ENCODE results near the gene CYB5B.

The CYB5B gene

DNA sequence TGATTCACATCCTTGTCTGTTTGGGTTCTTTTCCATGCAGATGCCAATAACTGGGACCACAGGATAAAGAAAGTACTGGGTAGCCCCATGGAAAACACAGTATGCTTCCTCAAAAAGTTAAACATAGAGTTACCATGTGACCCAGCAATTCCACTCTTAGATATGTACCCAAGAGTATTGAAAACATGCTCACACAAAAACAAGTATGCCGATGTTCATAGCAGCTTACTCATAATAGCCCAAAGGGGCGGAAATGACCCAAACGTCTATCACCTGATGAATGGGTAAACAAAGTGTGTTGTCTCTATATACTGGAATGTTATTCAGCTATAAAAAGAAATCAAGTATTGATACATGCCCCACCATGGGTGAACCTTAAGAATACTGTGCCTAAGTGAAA lies 55.4 kb downstream of the CYB5B start:
- intact Hi-C loops (cut with DNase I): no loop called here
- DNase-seq: no peak

DNA sequence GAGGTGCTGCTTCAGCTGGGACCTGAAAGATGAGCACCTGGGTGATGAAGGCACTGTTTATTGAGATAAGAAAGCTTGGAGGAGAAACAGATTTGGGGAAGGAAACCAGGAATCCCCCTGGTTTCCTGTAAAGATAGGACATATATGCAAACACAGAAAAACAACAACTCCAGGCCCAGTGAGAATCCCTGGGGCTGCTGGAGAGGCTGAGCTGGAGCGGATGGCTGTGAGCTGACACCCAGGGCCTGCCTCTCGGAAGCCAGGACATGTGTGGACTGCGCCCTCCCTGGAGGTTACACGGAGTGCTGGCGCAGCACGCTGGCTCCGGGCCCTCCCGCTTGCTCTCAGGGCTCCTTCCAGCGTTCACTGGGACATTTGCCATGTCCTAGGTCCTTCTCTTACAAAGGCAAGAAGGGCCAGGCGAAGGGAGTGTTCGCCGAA lies 57.5 kb downstream of the CYB5B start:
- peak; percentile 55 to 94 (median 65) for DNase-seq
- intact Hi-C loops (cut with DNase I): loop anchor here (2.0 kb wide), 1 partner anchor 85 kb away; no protein-coding TSS in a partner anchor

DNA sequence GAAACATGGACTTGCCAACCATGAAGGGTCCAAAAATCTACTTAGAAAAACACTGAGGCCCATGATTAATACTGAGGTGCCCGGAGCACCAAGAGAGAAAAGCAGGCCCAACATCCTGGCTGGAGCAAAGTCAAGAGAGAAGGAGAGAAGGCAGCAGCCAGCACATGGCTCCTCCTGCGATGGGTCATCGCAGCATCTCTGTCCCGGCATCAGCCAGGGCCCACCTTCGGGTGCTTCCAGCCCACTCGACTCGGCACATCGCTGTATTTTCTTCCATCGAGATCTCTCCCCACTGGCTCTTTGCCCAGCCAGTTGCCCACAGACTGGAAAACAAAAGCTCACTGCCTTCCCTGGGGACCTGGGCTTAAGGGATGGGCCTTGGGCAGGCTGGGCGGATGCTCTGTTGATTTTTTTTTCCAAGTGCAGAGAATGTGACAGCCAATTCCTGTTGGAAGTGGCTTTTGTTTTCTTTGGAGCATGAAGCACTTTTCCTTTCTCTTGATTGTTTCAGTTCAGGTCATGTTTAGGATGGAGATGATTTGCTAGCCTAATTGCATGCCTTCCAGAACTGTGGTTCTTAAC lies 58.1 kb downstream of the CYB5B start:
- peak in 2 of 10 donors; percentile 23 to 26 for DNase-seq
- intact Hi-C loops (cut with DNase I): loop anchor here (2.0 kb wide), 1 partner anchor 86 kb away; no protein-coding TSS in a partner anchor

DNA sequence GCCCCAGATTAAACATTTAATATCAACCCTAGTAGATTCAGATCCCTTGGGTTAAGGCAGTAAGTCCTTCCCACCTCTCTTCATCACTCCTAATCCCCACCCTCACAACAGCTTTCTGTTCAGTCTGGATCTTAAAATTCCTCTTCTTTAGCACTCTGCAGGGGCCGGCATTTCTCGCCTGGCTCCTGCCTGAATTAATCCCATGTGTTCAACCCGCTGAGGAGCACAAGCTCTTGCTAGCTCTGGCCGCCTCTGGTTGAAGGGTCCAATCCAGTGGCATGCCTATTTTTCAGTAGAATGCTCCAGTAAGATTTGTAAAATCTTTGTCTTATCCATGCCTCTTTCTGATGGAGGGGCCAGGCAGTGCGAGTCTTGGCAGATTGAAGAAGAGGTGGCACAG lies 59.2 kb downstream of the CYB5B start:
- intact Hi-C loops (cut with DNase I): loop anchor here (2.0 kb wide), 1 partner anchor 87 kb away; no protein-coding TSS in a partner anchor
- no peak for DNase-seq

DNA sequence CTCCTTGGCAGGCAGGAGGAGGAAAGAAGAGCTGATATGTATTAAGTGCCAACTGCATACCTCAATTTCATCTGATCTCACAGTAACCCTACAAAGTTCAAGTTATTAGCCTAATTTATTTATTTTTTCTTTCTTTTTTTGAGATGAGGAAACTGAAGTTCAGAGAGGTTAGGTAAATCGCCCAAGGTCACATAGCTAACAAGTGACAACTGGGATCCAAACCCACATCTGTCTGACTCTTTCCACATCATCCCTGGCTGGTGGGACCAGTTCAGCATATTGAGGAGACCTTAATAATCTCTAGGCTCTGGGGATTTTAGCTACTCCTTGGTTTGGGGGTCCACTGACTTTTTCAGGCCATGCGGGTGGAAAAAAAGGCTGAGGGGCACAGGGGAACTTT lies 60.9 kb downstream of the CYB5B start:
- DNase-seq: no peak
- intact Hi-C loops (cut with DNase I): no loop called here

DNA sequence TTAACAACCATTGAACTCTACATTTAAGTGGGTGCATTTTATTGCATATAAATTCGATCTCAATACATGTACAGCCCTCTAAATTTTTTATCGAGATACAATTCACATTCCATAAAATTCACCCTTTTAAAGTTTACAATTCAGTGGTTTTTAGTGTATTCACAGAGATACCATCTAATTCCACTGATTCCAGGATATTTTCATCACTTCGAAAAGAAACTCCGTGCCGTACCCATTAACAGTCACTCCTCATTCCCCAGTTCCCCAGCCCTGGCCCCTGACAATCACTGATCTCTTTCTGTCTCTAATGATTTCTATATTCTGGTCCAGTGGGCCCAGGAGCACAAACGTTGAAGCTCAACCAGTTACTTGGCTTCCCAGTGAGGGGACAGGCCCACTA lies 61.4 kb downstream of the CYB5B start:
- intact Hi-C loops (cut with DNase I): no loop called here
- DNase-seq: no peak

DNA sequence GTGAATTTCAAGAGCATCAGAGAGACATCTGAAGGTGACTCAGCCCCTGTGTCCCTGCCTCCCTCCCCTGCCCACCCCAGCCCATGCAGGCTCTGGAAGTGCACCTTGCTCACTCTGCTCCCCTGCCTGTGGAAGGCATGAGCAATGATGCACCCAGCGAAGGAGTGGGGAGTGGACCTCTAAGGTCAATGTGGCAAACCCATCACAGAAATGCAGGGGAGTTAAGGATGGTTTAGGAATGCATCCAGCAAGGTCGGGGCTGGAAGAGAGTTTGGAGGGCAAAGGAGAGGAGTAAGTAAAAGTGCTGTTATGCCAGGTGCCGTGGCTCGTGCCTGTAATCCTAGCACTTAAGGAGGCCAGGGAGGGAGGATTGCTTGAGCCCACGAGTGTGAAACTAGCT lies 61.9 kb downstream of the CYB5B start:
- no peak for DNase-seq
- intact Hi-C loops (cut with DNase I): no loop called here

DNA sequence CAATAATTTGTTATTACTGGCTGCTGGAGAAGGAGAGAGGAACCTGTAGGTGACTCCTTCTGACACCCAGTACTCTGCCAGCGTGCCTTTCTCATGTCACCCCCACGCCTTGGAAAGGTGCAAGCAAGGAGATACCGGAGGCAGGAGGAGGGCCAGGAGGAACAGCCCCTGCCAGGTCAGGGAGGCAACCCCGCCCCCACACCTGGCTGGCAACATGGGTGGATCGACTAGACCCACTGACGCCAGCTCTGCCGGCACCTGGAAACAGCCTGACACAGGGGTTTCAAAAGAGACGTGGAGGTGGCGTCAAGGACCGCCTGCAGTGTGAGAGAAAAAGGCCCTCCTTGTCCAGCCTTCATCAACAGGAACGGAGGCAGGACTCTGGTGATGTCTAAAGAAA lies 62.3 kb downstream of the CYB5B start:
- intact Hi-C loops (cut with DNase I): no loop called here
- DNase-seq: no peak

DNA sequence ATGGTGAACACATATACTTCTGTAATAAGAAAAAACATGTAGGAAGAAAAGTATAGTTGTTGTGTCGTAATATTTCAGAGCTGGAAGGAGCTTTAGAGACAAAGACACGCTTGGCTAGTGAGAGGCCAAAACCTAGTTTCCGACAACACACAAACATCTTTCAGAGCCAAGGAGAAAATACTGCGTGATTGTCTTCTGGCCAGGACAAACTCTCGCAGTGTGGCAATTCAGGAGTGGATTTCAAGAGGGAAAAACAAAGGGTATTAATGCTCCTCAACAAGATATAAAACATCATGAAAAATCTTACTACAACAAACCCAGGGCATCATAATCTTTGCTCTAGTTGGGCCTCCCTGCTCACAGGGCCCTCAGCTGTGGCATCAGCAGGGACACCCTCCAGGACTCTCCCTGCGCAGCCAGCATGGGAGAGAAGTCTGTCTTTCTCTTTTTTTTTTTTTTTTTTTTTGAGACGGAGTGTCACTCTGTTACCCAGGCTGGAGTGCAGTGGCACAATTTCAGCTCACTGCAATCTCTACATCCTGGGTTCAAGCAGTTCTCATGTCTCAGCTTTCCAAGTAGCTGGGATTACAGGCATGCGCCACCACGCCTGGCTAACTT lies 66.4 kb downstream of the CYB5B start:
- peak in 1 of 10 donors; percentile 26 for DNase-seq
- intact Hi-C loops (cut with DNase I): no loop called here

DNA sequence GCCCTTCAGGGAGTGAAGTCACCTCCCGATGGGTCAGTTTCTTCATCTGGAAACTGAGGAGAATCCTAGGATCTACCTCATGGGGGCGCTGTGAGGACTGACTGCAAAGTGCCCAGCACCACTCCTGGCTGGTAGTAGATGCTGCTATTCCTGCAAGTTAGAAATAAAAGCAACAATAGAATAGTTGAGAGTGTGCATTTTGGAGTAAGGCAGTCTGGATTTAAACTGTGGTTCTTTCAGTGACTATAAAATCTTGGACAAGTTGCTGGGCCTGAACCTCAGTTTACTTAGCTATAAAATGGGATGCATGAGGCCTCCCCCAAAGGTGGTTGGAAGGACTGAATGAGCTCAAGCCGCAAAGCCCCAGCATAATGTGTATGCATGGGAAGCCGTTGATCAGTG lies 70.6 kb downstream of the CYB5B start:
- intact Hi-C loops (cut with DNase I): no loop called here
- DNase-seq: no peak

DNA sequence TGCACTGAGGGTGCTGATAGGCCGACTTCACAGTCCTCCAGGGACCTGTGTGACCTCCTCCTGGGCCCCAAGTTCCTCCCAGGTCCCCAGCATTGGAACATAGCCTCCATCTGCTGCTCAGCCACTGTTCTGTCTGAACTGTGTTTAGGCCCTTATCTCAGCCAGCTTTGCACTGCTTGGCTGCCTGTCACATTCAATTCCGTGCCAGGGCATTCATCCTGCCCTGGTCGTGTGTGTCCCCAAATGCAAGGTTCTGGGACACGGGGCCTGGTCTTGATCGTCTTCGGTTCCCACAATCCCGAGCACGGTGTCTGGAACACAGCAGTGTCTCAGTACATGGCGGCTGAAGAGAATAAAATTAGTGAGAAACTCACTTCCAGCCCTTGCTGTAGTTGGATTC lies 71.4 kb downstream of the CYB5B start:
- peak in 1 of 10 donors; percentile 15 for DNase-seq
- intact Hi-C loops (cut with DNase I): no loop called here

DNA sequence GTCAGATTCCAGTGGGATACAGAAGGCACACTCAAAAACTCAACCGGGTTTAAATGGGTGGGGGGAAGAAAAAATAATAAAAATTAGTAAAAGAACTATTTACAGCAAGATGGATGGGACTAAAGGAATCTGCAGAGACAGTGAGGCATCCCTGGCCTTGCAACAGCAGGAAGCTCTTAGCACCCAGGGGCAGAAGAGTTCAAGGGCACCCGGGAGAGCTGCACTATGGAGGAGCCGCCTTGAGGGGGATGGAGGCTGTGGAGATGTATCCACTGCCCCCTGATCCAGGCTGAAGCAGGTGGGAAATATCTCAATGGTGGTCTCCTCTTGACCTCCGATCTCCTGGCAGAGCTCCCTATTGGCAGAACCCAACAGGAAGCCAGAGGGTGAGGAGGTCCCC lies 72.0 kb downstream of the CYB5B start:
- no peak for DNase-seq
- intact Hi-C loops (cut with DNase I): no loop called here

DNA sequence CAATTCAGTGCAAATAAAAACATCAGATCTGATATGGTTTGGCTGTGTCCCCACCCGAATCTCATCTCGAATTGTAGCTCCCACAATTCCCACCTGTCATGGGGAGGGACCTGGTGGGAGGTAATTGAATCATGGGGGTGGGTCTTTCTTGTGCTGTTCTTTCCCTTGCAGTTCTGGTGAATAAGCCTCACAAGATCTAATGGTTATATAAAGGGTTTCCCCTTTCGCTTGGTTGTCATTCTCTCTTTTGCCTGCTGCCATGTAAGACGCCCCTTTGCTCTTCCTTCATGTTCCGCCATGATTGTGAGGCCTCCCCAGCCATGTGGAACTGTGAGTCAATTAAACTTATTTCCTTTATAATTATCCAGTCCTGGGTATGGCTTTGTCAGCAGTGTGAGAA lies 72.5 kb downstream of the CYB5B start:
- intact Hi-C loops (cut with DNase I): no loop called here
- DNase-seq: no peak

DNA sequence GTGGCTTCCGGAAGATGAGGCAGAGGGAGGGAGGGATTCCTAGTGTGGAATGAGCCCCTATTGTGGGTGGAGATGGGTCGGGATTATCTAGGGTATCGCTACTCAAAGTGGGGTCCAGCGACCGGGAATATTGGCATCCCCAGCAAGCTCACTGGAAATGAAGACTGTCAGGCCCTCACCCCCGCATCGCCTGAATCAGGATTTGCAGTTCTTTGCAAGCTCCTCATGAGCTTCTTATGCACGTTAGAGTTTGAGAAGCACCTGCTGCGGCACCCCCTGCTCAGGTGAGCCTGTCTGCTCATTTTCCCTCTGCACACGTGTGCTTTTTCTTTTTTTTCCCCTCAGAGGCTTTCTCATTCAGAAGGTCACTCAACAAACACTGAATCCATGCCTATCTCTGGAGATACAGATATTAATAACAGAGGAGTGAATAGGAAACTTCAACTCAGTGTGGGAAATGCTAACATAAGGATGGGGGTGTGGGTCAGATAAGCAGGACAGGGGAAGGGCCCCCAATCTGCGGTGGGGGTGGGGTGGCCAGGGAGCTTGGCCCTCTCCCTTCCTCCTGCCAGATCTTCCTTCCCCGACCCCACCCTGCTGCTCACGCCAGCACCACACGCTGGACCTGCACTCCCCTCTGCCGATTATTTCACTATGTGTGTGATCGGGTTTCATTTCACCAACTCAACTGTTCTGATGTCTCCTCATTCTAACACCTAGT lies 73.6 kb downstream of the CYB5B start:
- intact Hi-C loops (cut with DNase I): no loop called here
- peak in 3 of 10 donors; percentile 18 to 88 (median 24) for DNase-seq

DNA sequence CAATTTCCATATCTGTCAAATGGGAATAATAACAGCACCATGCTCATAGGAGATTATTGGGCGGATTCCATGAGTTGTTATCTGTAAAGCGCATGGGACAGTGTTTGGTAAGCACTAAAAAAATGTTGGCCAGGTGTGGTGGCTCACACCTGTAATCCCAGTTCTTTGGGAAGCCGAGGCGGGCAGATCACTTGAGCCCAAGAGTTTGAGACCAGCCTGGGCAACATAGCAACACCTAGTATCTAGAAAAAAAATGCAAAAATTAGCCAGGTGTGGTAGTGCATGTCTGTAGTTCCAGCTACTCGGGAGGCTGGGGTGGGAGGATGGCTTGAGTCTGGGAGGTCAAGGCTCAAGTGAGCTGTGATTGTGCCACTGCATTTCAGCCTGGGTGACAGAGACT lies 74.5 kb downstream of the CYB5B start:
- no peak for DNase-seq
- intact Hi-C loops (cut with DNase I): no loop called here

DNA sequence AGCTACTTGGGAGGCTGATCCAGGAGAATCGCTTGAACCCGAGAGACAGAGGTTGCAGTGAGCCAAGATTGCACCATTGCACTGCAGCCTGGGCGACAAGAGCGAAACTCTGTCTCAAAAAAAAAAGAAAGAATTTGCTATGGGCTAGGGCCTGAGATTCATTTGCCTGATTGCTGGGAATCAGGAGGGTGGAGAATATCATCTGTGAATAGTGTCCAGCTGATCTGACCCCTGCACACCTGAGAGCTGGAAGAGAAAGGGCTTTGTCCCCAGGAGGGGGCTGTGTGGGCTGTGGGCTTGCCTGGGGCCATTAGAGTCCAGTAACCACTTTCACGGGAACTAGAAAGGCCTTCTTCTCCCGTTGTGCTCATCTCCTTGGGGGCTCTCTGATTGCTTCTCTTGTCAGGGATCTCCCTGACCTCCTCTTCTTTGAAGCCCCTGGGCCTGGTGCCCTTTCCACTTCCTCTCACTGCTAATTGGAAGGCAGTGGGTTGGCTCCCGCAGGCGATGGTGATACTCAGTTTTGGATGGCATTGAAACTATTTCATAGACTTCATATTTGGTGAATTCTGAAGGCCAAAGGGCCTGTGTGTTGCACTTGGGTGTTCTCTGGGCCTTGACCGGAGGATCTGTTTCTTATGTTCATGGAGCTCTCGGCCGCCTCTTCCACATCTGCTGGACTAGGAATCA lies 75.3 kb downstream of the CYB5B start:
- peak in 1 of 10 donors; percentile 48 for DNase-seq
- intact Hi-C loops (cut with DNase I): no loop called here

DNA sequence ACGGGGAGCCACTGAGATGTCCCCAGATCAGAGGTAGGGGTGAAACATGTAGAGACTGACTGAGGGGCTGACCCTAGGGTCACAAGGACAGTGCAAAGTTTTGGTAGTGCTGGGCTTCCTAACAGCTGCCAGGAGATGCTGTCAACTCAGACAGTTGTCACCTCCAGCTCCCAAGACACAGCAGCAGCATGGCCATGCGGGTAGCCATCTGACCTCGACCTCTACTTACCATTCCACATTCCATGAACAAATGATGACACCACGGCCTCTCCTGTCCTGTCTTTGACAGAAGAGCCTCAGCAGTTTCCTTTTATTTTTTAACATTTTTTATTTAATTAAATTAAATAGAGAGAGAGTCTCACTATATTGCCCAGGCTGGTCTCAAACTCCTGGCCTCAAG lies 76.1 kb downstream of the CYB5B start:
- intact Hi-C loops (cut with DNase I): no loop called here
- no peak for DNase-seq

DNA sequence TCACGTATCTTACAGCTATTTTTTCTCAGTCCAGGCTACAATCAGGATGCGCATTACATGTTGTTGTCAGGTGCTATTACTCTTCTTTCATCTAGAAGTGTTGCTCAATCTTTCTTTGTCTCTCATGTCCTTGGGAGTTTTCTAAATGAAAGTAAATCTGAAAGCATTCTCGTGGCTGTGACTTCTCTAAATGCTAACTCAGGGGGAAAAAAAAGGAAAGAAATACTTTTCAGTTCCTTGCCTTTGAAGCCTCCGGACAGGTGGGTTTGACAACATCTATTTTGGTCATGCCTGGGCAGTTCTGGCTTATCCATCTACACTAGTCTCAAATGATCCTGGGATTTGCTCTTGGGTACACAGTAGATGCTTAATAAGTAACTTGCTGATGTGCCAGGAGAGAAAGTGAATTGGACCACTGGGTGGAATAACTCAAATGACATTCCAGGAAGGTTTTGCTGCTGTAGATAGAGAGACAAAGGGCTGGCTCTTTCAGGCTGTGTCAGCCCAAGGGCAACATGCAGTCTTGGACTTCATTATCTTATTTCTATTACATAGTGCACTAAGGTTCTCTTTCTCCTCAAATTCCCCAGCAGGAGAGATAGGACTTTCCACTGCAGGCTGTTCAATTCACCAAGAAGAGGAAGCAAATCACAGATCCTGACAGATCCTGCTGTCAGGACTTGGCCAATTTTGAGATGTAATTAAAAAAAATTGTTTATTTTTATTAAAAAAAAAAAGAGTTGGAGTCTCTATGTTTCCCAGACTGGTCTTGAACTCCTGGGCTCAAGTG lies 77.7 kb downstream of the CYB5B start:
- intact Hi-C loops (cut with DNase I): no loop called here
- DNase-seq: no peak

DNA sequence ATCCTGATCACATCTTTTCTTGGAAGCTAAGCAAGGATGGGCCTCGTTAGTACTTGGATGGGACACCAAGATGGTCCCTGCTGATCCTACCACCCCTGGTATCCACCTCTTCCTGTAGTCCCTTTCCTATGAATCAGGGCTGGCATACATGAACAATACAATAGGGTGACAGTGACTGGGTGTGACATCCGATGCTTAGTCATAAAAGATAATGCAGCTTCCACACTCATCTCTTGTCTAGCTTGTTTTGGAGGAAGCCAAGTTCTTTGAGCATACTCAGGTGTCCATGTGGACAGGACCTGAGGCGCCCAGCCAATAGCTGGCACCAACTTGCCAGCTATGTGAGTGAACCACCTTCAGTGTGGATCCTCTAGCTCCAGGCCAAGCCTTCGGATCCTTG lies 78.8 kb downstream of the CYB5B start:
- DNase-seq: no peak
- intact Hi-C loops (cut with DNase I): no loop called here

DNA sequence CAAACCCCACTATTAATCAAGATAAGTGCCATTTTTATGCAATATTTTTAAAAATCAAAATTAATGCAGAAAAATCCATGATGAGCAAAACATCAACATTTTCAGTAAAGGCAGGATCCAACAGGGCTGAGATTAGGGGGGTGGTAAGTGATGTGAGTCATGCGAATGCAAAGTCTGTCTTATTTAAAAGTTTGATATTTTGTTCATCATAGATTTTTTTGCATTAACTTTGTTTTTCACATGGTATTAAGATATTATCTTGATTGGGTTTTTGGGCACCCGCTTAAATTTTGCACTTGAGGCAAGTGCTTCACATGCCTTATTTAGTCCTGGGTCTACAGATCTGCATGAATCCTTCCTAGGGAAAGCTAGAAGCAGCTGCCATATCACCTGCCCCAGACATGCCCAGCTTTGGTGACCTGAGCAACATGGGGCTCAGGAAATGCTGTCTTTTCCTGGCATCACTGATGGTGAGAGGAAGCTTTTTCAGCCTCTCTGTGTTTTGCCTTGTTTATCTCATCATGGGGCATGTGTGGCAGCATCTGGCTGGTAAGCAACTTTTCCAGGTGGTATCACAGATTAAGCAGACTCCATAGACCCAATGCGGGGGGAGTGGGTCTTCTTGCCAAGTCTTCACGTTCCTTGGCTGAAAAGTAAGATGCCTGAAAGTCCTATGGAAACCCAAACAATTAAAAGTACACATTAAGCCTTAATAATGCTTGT lies 83.8 kb downstream of the CYB5B start:
- no peak for DNase-seq
- intact Hi-C loops (cut with DNase I): no loop called here

Measured in posterior cingulate gyrus (tissue), 11 donors.